HL-60/S4 (cell line): ENCODE results near the gene GUCY2D.
"Not testable (repeated sequence)": the region's sequence is repeated elsewhere in the genome, so short reads cannot be mapped to it uniquely, and the experiment has no call there.

Experiments
- in situ Hi-C: fragments of 300-500 bp; cut with MboI; formaldehyde crosslinking; loops from 2 replicates; pipeline ENCODE4 v1.14.3; 2022; ENCODE audit warnings: low sequenced_read_pairs

Gene GUCY2D

GRCh38 chr17:8001976-8002720, at the start of gene GUCY2D:
Gene GUCY2D, plus strand, starts transcription at chr17:8002615. Its CDS starts 433 bp downstream, at chr17:8003048.
- in situ Hi-C loops: no loop called here

GRCh38 chr17:7953266-7953665, 49.1 kb upstream of the GUCY2D start:
- in situ Hi-C loops: not testable (repeated sequence)

- in situ Hi-C loops: no loop called here
These were observed 46.8 kb upstream of the GUCY2D start for GRCh38 chr17:7955414-7956227.

- in situ Hi-C loops: no loop called here
These were observed 46.0 kb upstream of the GUCY2D start for GRCh38 chr17:7956228-7956965.

GRCh38 chr17:7959503-7960253, 42.7 kb upstream of the GUCY2D start:
- in situ Hi-C loops: no loop called here

GRCh38 chr17:7961421-7961820, 41.0 kb upstream of the GUCY2D start:
- in situ Hi-C loops: no loop called here

GRCh38 chr17:7967751-7968150, 34.7 kb upstream of the GUCY2D start:
- in situ Hi-C loops: no loop called here

GRCh38 chr17:7969433-7969832, 33.0 kb upstream of the GUCY2D start:
- in situ Hi-C loops: no loop called here

GRCh38 chr17:7971651-7972050, 30.8 kb upstream of the GUCY2D start:
- in situ Hi-C loops: no loop called here

- in situ Hi-C loops: no loop called here
These were observed 30.2 kb upstream of the GUCY2D start for GRCh38 chr17:7972131-7972785.

GRCh38 chr17:7974638-7975131, 27.7 kb upstream of the GUCY2D start:
- in situ Hi-C loops: no loop called here

GRCh38 chr17:7977039-7977438, 25.4 kb upstream of the GUCY2D start:
- in situ Hi-C loops: no loop called here

- in situ Hi-C loops: no loop called here
These were observed 24.6 kb upstream of the GUCY2D start for GRCh38 chr17:7977805-7978204.

- in situ Hi-C loops: no loop called here
These were observed 20.2 kb upstream of the GUCY2D start for GRCh38 chr17:7982173-7982572.

- in situ Hi-C loops: no loop called here
These were observed 19.7 kb upstream of the GUCY2D start for GRCh38 chr17:7982666-7983065.

- in situ Hi-C loops: no loop called here
These were observed 17.5 kb upstream of the GUCY2D start for GRCh38 chr17:7984904-7985303.

GRCh38 chr17:7987112-7987893, 15.1 kb upstream of the GUCY2D start:
- in situ Hi-C loops: no loop called here

- in situ Hi-C loops: no loop called here
These were observed 13.7 kb upstream of the GUCY2D start for GRCh38 chr17:7988750-7989178.
